ENCODE data around the gene PPP4R4.

GRCh38 chr14:94143711-94144110, 30.4 kb upstream of the PPP4R4 start:
- TF ChIP-seq CTCF (IDR thresholded peaks at IDR 0.05) (no peak), EP300 (IDR thresholded peaks at IDR 0.05) (no peak), POLR2AphosphoS5 (IDR thresholded peaks at IDR 0.05) (no peak), POLR2A (IDR thresholded peaks at IDR 0.05) (no peak)

Measured in upper lobe of left lung (tissue), 4 donors.